ENCODE results near the gene DAZAP2. TPM values are rescaled to one million over a fixed set of nuclear protein-coding genes. Genes with fewer than 3 reads are reported as not detected.
A peak's percentile ranks its signal among the peaks of the same experiment; 100 is the strongest.
"Not testable (repeated sequence)": the region's sequence is repeated elsewhere in the genome, so short reads cannot be mapped to it uniquely, and the experiment has no call there.

The DAZAP2 gene
- total and polyA plus RNA-seq, 2 experiments from 2014 or later, result 145 to 216 TPM

DNA sequence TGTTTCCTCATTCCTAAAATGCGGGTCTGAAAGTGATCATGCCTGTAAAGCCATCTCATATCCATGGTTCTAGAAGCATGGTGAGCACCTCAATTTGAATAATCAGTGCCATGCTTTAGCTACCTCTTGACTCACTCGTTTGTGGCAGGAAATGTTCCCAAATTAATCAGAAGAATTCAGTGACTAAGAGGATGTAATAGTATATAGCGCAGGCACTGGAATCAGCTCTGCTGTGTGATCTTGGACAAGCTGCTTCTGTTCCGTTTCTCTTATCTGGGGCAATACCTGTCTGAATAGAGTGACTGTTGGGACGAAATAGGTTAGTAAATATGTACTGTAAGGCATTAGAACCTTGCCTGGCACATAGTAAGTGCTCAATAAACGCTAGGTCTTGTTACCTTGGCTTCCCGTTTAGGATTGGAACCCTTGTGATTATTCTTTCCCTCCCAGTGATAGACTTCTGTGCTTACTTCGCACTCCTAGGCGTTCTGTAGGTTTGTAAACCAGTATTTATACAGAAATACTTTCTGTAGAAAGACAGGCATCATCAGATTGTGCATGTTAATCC, 32.4 kb downstream of the DAZAP2 start:
- Histone ChIP-seq H2AFZ (peak overlapping the region; percentile 89), H4K20me1 (ENCODE audit: insufficient read depth) (no peaks in the 10 kb centered on the region), H3K79me2 (ENCODE audit: insufficient read depth) (peaks cover 32% of the 10 kb centered on the region), H3K9ac (peak overlapping the region; percentile 82), H3K9me3 (ENCODE audit: low read depth) (no peaks in the 10 kb centered on the region), H3K4me2 (ENCODE audit: unreplicated experiment) (peak overlapping the region; percentile 92), H3K4me1 (ENCODE audit: insufficient read depth) (peaks cover 14% of the 10 kb centered on the region), H3K27ac (peak overlapping the region; percentile 78), H3K36me3 (ENCODE audit: low read depth) (no peaks in the 10 kb centered on the region), H3K9me2 (ENCODE audit: insufficient read depth) (no peaks in the 10 kb centered on the region), H3K27me3 (replicated peaks; ENCODE audit: insufficient read depth) (no peaks in the 10 kb centered on the region), H3F3A (ENCODE audit: insufficient read depth) (peaks cover 4% of the 10 kb centered on the region; the same call in 1 of the 2 replicates), H3K4me3 (peak overlapping the region; percentile 78)
- 24 to 26% methylated on average over 9 of the region's 9 CpGs for WGBS, 2 experiments (ENCODE audit: low coverage in 1 of 2, low lambda C conversion rate in 2 of 2, missing lambda C conversion rate in 2 of 2)
- in situ Hi-C loops (cut with MboI), result no loop called here
- peak; percentile 92 for DNase-seq
- no peak for TF ChIP-seq EZH2phosphoT487 (IDR thresholded peaks at IDR 0.05; ENCODE audit: insufficient read depth, low read depth)
- TF ChIP-seq EZH2 (IDR thresholded peaks at IDR 0.05; ENCODE audit: insufficient read depth, poor library complexity, severe bottlenecking), result no peak

DNA sequence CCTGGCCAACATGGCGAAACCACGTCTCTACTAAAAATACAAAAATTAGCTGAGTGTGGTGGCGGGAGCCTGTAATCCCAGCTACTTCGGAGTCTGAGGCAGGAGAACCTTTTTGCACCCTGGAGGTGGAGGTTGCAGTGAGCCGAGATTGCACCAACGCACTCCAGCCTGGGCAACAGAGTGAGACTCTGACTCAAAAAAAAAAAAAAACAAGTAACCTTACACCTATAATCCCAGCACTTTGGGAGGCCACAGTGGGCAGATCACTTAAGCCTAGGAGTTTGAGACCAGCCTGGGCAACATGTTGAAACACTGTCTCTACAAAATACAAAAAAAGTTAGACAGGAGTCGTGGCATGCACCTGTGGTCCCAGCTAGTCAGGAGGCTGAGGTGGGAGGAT, 34.2 kb downstream of the DAZAP2 start:
- in situ Hi-C loops (cut with MboI); H3K4me3 ChIP-seq; H3F3A ChIP-seq (ENCODE audit: insufficient read depth); H3K4me2 ChIP-seq (ENCODE audit: unreplicated experiment); H3K27ac ChIP-seq; H3K9me3 ChIP-seq (ENCODE audit: low read depth); H3K27me3 ChIP-seq (replicated peaks; ENCODE audit: insufficient read depth); H3K36me3 ChIP-seq (ENCODE audit: low read depth); H3K9ac ChIP-seq; H2AFZ ChIP-seq; H4K20me1 ChIP-seq (ENCODE audit: insufficient read depth); H3K9me2 ChIP-seq (ENCODE audit: insufficient read depth); DNase-seq: not testable (repeated sequence)
- WGBS, 2 experiments (ENCODE audit: low coverage in 1 of 2, low lambda C conversion rate in 2 of 2, missing lambda C conversion rate in 2 of 2), result 97 to 98% methylated on average over 7 of the region's 7 CpGs
- peaks cover 14% of the 10 kb centered on the region for H3K4me1 ChIP-seq (ENCODE audit: insufficient read depth)
- peaks cover 14% of the 10 kb centered on the region for H3K79me2 ChIP-seq (ENCODE audit: insufficient read depth)

DNA sequence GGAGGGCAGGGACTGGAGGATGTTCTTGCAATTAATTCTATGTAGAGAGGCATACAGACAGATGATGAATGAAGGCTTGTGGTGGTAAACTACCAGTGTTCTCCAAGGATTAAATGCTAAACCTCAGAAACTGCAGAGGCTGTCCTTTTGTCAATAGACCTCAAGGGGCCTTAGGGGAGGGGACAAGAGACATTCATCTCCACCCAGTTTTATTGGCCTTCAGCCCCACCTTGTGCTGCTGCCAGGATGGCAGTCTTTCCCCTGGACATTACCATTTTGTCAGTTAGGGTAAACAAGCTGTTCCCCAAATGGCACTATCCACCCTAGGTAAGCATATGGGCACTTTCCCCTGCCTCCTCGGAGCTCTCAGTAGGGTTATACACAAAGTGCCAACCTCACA, 36.5 kb downstream of the DAZAP2 start:
- in situ Hi-C loops (cut with MboI), result no loop called here
- Histone ChIP-seq H3K27ac (no peak overlapping the region), H3K27me3 (replicated peaks; ENCODE audit: insufficient read depth) (no peaks in the 10 kb centered on the region), H2AFZ (no peak overlapping the region), H3K9me2 (ENCODE audit: insufficient read depth) (no peaks in the 10 kb centered on the region), H3F3A (ENCODE audit: insufficient read depth) (peaks cover 4% of the 10 kb centered on the region; the same call in 1 of the 2 replicates), H3K4me1 (ENCODE audit: insufficient read depth) (peaks cover 7% of the 10 kb centered on the region), H4K20me1 (ENCODE audit: insufficient read depth) (no peaks in the 10 kb centered on the region), H3K4me3 (no peak overlapping the region), H3K79me2 (ENCODE audit: insufficient read depth) (no peaks in the 10 kb centered on the region), H3K9ac (no peak overlapping the region), H3K4me2 (ENCODE audit: unreplicated experiment) (no peak overlapping the region), H3K36me3 (ENCODE audit: low read depth) (no peaks in the 10 kb centered on the region), H3K9me3 (ENCODE audit: low read depth) (no peaks in the 10 kb centered on the region)
- no peak for TF ChIP-seq EZH2 (IDR thresholded peaks at IDR 0.05; ENCODE audit: insufficient read depth, poor library complexity, severe bottlenecking)
- no peak for TF ChIP-seq EZH2phosphoT487 (IDR thresholded peaks at IDR 0.05; ENCODE audit: insufficient read depth, low read depth)
- WGBS, 2 experiments (ENCODE audit: low coverage in 1 of 2, low lambda C conversion rate in 2 of 2, missing lambda C conversion rate in 2 of 2), result 94 to 100% methylated on average over 1 of the region's 1 CpG
- DNase-seq, result no peak

DNA sequence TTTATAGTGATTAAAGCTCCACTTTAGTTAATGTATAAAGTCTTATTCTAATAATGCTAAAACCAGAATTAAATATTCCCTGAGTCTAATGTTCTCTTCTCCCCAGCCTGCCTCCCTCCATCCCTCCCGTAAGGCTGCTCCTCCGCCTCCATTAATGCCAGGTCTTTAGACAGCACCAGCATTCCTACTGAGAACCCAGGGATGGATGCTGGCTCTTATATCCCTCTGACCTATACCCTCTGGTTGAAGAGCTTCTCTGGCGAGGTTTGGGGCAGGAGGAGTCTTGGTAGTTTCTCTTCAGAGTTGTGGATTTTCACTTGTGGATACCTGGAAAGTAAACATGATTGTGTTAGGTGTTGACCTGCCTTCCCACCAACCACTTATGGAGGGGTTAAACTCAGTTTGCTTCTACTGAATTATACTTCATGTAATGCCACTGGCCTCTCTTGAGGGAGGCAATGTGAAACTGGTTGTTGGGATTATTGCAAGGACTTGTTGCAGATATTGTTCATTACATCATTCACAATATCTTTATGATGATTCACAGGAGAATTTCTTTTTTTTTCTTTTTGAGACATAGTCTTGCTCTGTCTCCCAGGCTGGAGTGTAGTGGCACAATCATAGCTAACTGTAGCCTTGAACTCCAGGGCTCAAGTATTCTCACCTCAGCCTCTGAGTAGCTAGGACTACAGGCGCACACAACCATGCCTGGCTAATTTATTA, 42.7 kb downstream of the DAZAP2 start:
- Histone ChIP-seq H3K4me3 (no peak overlapping the region), H3K9me2 (ENCODE audit: insufficient read depth) (no peaks in the 10 kb centered on the region), H3K27ac (no peak overlapping the region), H3F3A (ENCODE audit: insufficient read depth) (no peaks in the 10 kb centered on the region), H4K20me1 (ENCODE audit: insufficient read depth) (no peaks in the 10 kb centered on the region), H2AFZ (peak overlapping the region; percentile 10; the same call in 1 of the 2 replicates), H3K4me1 (ENCODE audit: insufficient read depth) (peaks cover 7% of the 10 kb centered on the region; the same call in 1 of the 2 replicates), H3K79me2 (ENCODE audit: insufficient read depth) (no peaks in the 10 kb centered on the region), H3K36me3 (ENCODE audit: low read depth) (no peaks in the 10 kb centered on the region), H3K4me2 (ENCODE audit: unreplicated experiment) (no peak overlapping the region), H3K27me3 (replicated peaks; ENCODE audit: insufficient read depth) (no peaks in the 10 kb centered on the region), H3K9me3 (ENCODE audit: low read depth) (no peaks in the 10 kb centered on the region), H3K9ac (no peak overlapping the region)
- TF ChIP-seq EZH2 (IDR thresholded peaks at IDR 0.05; ENCODE audit: insufficient read depth, poor library complexity, severe bottlenecking) (no peak), EZH2phosphoT487 (IDR thresholded peaks at IDR 0.05; ENCODE audit: insufficient read depth, low read depth) (no peak)
- in situ Hi-C loops (cut with MboI), result no loop called here
- WGBS, 2 experiments (ENCODE audit: low coverage in 1 of 2, low lambda C conversion rate in 2 of 2, missing lambda C conversion rate in 2 of 2), result 84% methylated on average over 4 of the region's 4 CpGs
- DNase-seq, result peak; percentile 74

All from GM23248 (cell line).